Peyer's patch (tissue), 4 donors: Measurements from ENCODE around the gene FGD5.

Source experiments
- POLR2A ChIP-seq, 2 donors: fragments of 450-650 bp; IDR thresholded peaks; one replicate each; pipeline ENCODE4 v1.5.1; 2017; ENCODE audit warnings: antibody characterized with exemption in 2 of 2, mild to moderate bottlenecking in 2 of 2, moderate library complexity in 2 of 2
- TF ChIP-seq, protein P1 (sequence below), 6 experiments: fragments of 450-650 bp in 4 of 6; fragments of 200-600 bp in 2 of 6; sonication (generic) in 1 of 6; IDR thresholded peaks; one replicate each; pipeline ENCODE4 v1.5.1; 2017 to 2019; ENCODE audit warnings: antibody characterized with exemption in 6 of 6, mild to moderate bottlenecking in 3 of 6, moderate library complexity in 1 of 6

DNA sequence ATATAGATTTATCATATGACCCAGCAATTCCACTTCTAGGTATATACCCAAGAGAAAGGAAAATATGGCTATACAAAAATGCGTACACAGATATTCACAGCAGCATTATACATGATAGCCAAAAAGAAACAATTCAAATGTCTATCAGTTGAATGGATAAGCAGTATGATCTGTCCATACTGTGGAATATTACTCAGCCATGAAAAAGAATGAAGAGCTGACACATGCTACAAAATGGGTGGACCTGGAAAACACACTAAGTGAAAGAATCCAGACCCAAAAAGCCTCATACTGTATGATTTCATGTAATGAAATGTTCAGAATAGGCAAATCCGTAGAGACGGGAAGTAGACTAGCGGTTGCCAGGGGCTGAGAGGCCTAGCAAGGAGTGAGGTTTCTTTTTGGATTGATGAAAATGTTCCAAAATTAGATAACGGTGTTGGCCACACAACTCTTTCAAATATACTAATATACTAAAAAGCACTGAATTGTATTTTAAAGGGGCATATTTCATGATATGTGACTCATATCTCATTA lies 33.4 kb downstream of the FGD5 start:
- TF ChIP-seq, protein P1, sequence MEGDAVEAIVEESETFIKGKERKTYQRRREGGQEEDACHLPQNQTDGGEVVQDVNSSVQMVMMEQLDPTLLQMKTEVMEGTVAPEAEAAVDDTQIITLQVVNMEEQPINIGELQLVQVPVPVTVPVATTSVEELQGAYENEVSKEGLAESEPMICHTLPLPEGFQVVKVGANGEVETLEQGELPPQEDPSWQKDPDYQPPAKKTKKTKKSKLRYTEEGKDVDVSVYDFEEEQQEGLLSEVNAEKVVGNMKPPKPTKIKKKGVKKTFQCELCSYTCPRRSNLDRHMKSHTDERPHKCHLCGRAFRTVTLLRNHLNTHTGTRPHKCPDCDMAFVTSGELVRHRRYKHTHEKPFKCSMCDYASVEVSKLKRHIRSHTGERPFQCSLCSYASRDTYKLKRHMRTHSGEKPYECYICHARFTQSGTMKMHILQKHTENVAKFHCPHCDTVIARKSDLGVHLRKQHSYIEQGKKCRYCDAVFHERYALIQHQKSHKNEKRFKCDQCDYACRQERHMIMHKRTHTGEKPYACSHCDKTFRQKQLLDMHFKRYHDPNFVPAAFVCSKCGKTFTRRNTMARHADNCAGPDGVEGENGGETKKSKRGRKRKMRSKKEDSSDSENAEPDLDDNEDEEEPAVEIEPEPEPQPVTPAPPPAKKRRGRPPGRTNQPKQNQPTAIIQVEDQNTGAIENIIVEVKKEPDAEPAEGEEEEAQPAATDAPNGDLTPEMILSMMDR (IDR thresholded peaks at IDR 0.05): no peak
- TF ChIP-seq POLR2A (IDR thresholded peaks at IDR 0.05): no peak
